ENCODE results near the gene MTNR1B.
A peak's percentile ranks its signal among the peaks of the same experiment; 100 is the strongest.

The MTNR1B gene

DNA sequence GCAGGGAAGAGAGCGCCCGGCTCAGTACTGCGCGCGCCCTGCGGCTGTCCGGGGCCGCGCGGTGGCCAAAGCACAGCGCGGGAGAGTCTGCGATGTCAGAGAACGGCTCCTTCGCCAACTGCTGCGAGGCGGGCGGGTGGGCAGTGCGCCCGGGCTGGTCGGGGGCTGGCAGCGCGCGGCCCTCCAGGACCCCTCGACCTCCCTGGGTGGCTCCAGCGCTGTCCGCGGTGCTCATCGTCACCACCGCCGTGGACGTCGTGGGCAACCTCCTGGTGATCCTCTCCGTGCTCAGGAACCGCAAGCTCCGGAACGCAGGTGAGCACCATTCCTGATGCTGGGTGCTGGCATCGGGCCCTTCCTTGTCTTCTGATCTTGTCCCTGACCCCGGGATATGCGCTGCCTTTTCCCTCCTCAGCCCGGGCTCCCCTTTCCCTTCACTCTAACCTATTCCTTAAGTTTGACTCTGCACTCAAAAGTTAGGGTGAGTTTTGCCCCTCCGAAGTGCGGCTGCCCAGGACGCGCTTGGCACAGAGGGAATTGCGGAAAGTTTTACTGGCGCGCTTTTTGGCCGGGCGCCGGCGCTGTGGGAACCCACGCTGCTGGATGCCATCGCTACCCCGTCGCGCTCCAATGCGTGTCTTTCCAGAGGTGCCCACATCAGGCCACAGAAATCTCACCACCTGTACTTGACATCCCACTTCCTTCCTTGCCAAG, at the start of gene MTNR1B:
Gene MTNR1B (plus strand): TSS at position 18 of the 714 bp plus-strand sequence. CDS start 75 bp downstream, at position 93.
- no peak for FAIRE-seq
- DNase-seq (ENCODE audit: extremely low spot score, insufficient read length, low read depth) = no peak

DNA sequence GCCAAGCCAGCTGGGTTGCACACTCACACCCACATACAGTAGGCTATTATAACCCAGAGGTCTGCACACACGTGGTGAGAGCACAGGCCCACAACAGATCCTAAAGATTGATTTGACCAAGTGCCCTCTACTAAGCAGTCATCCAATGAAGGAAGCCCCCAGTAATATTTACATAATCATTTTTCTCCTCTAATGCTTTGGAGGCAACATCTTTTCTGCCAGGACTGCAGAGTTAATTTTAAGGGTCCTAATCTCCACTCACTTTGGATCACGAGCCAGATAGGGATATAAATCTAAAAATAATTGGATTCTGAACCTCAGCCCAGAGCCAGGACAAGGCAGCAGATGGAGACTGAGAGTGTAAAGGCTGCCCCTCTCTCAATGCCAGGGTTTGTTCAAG, 49.1 kb upstream of the MTNR1B start:
- no peak for FAIRE-seq

DNA sequence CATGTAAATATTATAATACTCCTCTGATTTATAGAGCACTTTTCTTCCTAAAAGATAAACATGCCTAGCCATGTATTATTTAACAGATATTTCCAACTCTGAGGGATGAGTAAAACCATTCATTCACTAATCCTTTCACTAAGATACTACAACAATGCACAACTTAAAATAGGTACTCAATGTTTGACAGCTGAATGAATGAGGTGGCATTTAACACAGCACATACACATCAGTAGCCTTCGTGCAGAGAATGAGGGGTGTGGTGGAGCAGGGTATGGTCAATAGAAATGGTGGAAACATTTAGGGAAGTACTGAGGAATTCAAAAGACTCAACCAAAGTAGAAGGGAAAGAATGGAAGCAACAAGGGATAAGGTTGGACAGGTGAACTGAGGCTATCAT, 46.7 kb upstream of the MTNR1B start:
- FAIRE-seq (no peak), DNase-seq (ENCODE audit: extremely low spot score, insufficient read length, low read depth) (no peak)

More for the DNA sequence above, 49.1 kb upstream of the MTNR1B start:
- no peak for DNase-seq (ENCODE audit: extremely low spot score, insufficient read length, low read depth)

DNA sequence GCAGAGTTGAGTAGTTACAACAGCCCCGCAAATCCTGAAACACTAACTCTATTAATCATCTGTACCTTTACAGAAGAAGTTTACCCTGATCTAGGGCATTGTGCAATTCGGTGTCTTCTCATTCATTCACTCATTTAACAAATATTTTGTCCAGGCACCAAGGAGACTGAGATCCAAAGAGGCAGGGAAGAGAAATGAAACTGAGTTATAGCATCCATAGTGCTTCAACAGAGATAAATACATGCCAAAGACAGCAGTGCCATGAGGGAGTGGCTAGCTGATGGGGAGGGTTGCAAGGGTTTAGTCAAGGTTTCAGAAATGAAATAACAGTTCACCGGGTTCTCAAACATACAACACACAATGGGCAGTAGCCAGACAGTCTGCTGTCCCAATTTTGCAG, 40.2 kb upstream of the MTNR1B start:
- FAIRE-seq (no peak), DNase-seq (ENCODE audit: extremely low spot score, insufficient read length, low read depth) (no peak)

DNA sequence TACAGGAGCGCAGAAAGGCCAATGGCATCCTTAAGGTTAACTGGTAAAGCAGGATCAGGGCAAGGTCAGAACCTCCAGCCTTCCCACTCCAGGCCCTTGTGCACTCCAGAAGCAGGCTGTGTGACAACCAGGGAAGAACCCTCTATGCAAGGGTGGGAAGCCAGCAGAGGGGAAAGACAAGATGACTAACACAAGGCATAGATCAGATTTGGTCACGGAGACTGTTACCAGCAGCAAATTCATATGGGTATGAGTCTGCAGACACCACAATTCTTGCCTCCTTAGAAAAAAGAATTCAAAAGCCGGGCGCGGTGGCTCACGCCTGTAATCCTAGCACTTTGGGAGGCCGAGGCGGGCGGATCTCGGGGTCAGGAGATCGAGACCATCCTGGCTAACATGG, 39.8 kb upstream of the MTNR1B start:
- DNase-seq (ENCODE audit: extremely low spot score, insufficient read length, low read depth) = no peak
- FAIRE-seq = no peak

DNA sequence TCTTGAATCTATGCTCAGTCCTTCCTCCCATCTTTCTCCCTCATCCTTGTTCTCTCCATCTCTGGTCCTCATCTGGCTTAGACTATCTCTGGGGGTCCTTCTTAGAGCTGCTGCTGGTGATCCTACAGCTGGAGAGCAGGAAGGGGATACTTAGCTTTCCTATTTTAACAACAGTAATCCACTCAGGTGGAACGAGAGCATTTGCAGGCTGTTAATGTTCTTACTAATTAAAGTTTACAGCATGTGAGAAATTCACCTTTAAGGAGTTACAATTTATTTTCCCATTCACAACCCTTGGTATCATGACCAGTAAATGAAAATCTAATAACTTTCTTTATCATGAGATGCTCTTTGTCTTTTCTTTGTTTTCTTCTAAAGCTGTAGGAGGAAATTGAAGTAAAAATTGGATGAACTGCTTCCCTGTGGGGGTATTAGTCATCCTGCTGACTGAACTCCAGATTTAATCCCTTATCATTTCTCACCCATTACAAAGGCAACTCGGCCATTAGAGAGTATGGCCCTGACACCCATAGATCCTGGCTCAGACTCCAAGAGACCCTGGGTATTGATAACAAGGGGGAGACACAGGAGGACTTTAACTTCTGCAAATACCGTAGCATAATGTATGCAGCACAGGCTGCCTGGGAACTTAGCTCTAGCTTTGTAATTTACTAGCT, 37.6 kb upstream of the MTNR1B start:
- DNase-seq (ENCODE audit: extremely low spot score, insufficient read length, low read depth) = no peak
- no peak for FAIRE-seq

DNA sequence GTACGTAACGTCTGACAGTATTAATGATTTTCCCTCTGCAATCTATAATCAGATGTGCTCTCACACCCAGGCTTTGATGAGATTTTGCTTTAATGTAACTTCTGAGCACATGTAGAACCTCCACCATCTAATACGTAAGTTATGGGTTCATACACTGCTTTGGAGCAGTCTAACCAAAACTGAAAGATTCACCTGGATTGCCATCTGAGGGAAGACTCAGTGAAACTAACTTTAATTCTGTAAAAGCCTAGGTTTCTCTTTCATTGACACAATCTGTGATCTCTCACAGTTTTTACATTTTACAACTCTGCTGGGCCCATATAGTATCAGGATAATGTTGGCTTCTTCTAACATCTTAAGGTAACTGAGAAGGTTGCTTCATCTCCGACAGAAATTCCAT, 30.1 kb upstream of the MTNR1B start:
- no peak for FAIRE-seq
- DNase-seq (ENCODE audit: extremely low spot score, insufficient read length, low read depth) = no peak

DNA sequence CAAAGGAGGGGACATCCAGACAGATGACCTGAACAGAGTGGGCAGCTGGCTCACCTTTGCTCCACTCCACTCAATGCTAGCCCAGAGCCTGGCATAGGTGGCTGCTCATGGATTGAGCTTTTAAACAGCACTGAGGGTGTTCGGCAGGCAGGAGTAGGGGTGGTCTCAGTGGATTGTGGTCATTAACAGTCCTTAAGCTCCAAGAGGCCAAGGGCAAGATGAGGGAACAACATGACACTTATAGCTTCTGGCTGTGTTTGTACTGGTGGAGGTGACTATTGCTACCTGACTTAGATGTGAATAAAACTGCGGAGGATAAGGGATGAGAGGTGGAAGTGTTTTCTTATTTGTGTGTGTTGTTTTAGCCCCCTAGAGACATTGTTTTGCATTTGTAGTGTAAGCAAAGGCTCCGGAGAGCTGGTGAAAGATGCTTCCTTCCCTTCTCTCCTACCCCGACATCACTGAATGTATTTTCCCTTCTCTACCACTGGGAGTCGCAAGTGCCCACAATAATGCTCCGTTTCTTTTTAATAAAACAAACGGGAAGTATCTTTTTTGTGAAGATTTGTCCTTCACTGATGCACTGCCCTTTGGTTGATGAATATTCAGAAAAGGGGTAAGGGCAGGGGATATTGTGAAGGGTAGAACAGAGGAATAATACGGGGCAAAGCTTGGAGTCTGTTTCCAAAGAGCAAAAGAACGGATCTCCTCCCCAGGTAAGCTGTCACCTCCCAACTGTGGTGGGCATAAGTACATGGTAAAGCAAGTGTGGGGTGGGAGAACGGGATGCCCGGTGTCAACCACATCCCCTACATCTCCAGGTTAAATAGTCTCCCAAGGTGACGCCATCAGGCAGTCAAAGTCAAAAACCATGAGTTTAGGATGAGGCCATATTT, 27.5 kb upstream of the MTNR1B start:
- FAIRE-seq (peak; percentile 56), DNase-seq (ENCODE audit: extremely low spot score, insufficient read length, low read depth) (peak; percentile 12)

DNA sequence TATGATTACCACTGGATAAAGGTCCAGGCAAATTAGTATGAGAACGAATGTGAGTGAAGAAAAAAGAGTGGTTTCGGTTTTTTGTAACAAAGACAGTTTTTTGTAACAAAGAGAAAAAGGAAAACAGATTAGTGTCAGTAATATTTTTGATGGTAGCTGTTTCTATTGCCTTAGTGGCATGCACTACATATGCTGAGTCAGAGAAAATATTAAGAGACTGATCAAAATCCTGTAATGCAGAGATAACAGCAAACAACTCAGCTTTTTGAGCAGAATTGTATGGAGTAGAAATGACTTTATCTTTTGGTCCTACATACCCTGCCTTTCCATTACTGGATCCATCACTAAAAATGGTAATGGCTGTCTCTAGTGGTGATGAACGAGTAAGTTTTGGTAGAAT, 22.7 kb upstream of the MTNR1B start:
- FAIRE-seq = no peak
- no peak for DNase-seq (ENCODE audit: extremely low spot score, insufficient read length, low read depth)

DNA sequence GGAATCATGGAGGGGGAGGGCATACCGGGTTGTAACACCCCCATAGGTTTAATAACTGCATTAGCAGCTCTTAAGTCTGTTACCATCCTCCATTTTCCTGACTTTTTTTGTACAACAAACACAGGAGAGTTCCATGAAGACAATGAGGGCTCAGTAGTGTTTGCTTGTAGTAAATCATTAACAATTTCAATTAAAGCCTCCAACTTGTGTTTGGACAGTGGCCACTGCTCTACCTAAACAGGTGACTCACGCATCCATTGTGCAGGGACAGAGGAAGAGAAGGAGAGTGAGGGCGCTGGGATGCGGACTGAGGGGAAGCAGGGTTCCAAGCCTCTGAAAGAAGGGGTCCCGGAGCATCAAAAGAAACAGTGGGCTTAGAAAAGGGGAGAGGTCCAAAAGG, 21.3 kb upstream of the MTNR1B start:
- no peak for DNase-seq (ENCODE audit: extremely low spot score, insufficient read length, low read depth)
- FAIRE-seq = no peak

DNA sequence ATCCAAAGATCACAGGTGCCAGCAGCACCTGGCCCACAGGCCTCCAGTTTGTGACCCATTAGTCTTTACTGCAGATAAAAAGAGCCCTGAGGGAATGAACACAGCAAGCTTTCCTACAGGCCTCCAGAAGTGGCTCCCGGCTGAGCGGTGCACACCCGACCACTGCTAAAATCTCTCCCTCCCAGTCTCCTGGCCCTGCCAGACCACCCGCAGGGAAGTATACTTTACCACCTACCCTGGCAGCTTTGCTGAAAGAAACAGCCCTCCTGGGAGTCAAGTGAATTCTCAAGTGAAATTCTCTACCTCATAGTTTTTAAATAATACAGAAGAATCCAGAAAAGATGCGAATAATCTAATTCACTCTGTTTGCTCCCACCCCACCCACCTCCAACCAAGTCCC, 15.4 kb upstream of the MTNR1B start:
- no peak for DNase-seq (ENCODE audit: extremely low spot score, insufficient read length, low read depth)
- FAIRE-seq = no peak

DNA sequence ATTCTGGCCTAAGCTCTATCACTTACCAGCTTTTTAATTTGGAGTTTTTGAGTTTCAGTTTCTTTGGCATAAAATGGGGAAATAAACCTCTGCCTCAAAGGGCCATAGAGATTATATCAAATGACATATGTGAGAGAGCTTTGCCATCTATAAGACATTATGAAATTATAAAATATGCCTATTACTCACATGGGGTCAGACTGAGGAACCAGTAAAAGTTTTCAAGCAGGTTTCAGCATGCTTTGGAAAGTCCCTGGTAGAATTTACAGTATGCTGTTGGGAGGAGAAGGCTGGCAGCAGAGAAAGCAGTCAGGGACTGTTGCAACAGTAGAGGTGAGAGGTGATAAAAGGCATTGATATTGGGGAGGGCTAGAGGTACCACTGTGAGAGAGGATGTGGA, 13.6 kb upstream of the MTNR1B start:
- DNase-seq (ENCODE audit: extremely low spot score, insufficient read length, low read depth) = no peak
- FAIRE-seq = no peak

DNA sequence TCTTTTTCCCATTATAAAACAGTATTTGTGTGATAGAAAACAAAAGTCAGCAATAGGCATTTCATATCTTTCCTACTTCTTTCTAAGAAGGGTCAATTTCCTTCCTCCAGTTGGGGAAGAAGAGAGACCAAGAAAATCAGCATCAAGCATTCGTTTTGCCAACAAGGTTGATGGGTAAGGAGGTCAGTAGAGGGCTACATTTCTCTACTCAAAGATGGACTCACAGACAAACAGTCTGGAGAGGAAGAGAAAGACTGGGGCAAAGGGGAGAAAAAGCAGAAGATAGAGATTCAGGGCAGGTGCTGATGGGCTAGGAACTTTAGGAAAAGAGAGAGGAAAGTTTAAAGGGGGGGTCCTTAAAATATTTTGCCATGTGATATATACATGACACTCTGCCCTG, 8.6 kb upstream of the MTNR1B start:
- DNase-seq (ENCODE audit: extremely low spot score, insufficient read length, low read depth) (no peak), FAIRE-seq (no peak)

DNA sequence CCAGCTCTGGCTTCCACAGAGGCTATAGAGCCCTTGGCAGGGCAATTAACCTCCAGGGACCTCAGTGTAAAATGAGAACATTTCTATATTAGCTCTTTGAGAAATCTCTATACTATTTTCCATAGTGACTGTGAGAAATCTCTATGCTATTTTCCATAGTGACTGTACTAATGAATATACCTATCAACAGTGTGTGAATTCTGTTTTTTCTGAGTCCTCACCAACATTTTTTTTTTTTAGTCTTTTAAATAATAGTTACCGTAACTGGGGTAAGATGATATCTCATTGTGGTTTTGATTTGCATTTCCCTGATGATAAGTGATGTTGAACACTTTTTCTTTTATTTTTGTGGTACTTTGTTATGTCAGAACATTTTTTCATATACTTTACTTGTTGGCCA, 7.0 kb upstream of the MTNR1B start:
- FAIRE-seq = no peak
- DNase-seq (ENCODE audit: extremely low spot score, insufficient read length, low read depth) = no peak

DNA sequence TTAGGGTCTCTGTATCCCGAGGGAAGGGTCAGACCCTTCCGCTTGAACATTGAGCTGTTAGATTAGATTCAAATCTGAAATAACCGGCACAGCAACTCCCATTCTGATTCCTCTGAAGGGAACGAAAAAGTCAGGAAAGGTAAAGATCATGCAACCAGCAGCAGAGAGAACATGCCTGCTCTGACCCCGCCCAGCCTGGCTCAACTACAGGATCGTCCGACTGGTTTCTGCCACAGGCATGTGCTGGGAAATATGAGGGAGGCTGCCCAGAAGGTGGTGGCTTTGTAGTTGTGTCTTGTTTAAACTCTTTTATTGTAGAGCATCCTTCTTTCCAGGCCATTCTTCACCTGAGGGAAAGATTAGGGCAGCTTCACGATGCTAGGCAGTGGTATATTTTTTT, 5.0 kb upstream of the MTNR1B start:
- FAIRE-seq (no peak), DNase-seq (ENCODE audit: extremely low spot score, insufficient read length, low read depth) (no peak)

DNA sequence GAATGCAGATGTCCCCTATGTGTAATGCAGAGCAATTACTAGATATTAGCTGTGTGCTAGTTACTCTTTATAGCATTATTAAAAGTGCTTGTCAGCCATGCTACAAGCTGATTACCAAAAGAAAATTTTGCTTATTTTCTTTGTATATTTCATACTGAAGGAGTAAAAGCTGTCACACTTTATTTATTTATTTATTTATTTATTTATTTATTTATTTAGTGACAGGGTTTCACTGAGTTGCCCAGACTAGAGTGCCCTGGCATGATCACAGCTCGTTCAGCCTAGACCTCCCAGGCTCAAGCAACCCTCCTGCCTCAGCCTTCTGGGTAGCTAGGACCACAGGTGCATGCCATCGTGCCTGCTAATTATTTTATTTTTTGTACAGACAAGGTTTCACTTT, 4.3 kb upstream of the MTNR1B start:
- FAIRE-seq = no peak
- DNase-seq (ENCODE audit: extremely low spot score, insufficient read length, low read depth) = no peak

DNA sequence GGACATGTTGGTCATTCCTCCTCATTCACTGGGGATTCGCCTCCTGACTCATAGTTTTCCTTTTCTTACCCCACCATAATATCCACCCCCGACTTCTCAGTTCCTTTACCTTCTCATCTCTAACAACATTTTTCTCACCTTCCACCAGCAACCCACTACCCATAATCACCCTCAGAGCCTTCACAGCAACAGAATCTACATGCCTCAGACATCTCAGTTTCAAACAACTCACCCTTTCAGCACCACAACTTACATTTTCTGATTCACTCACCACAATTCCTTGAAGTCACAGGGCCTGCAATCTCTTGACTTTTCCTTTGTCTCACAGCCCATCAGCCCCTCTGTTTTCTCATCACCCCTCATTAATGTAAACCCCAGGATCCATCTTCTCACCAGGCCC, 2.3 kb upstream of the MTNR1B start:
- DNase-seq (ENCODE audit: extremely low spot score, insufficient read length, low read depth) (no peak), FAIRE-seq (no peak)

DNA sequence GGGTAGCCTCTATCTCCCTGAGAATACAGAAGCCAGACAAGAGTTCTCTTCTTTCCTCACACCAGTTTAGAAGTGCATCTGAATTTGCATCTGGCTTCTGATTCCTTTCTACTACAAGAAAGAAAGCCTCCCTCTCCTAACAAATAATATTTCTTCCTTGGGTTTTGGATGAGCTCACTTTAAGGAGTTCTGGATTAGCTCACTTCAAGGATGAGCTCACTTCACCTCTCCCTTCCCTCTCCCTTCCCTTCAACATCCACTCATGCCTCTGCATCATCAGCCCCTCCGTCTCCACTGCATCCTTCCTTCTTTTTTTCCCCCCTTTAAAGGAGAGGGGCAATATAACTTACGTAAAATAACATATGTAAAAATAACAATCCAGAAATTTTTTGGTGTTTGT, 1.6 kb upstream of the MTNR1B start:
- DNase-seq (ENCODE audit: extremely low spot score, insufficient read length, low read depth) (no peak), FAIRE-seq (no peak)

DNA sequence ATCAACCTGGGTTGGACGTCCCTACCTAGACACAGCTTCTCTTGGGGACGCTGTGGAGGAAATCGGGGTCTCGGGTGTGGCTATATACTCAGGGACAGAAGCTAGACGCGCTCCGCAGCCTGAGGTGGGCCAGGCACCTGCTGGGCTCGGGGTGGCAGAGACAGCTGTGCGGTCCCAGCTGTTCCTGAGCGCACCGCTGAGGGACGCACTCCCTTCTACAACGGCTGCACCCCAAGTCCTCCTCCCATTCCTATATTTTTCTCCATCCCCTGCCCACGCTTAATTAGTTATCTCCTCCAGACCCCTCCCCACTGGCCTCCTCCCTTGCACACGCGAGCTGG, 188 bp upstream of the MTNR1B start:
- FAIRE-seq (no peak), DNase-seq (ENCODE audit: extremely low spot score, insufficient read length, low read depth) (no peak)

DNA sequence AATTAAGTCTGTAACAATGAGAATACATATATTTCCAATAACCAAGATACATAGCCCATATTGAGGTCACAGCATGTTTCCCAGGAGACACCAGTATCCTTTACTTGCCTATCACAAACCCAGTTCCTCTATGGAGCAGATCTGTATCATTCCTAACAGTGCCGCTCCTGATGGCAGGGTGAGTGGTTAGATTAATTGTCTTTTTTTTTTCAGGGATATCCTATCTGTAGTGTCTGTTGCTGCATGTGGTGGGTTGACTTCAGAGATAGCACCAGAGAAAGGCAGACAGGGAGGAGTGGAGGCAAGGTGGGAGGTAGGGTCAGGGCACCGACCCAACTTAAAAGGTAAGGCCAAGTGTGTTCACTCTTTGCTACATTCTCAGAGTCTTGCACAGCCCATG, 2.8 kb downstream of the MTNR1B start:
- no peak for DNase-seq (ENCODE audit: extremely low spot score, insufficient read length, low read depth)

DNA sequence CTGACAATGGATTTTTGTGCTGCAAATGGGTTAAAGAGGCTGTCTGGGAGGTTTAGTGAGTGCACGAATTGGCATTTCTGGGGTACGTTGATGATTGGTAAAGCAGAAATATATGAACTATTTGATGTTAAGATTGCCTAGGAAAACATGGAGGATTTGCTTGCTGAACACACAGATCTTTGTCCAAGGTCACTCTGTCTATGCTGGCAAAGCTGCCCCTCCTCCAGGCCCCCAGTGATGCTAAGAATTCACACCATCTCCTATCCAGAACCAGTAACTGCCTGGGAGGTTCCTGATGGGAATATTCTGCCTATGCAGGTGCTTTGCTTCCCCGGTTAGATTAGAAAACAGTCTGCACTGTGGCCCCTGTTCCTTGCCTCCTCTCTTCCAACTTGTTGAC, 5.8 kb downstream of the MTNR1B start:
- DNase-seq (ENCODE audit: extremely low spot score, insufficient read length, low read depth) (no peak), FAIRE-seq (no peak)

More for the DNA sequence above, 2.8 kb downstream of the MTNR1B start:
- FAIRE-seq = no peak
